Esophagus muscularis mucosa (tissue), 4 donors: ENCODE results near the gene SPAG17. TPM values are rescaled to one million over a fixed set of nuclear protein-coding genes. Genes with fewer than 3 reads are reported as not detected.

Source experiments
- DNase-seq: peaks from one replicate; pipeline ENCODE4 v3.0.0-alpha.2; 2017; ENCODE audit errors: extremely low spot score
- H3K27ac ChIP-seq, 4 donors: fragments of 200-600 bp; sonication (generic); replicated peaks in 1 of 4; 1 replicate in 3 of 4; 2 replicates in 1 of 4; pipeline ENCODE4 v1.5.1; 2016 to 2019; ENCODE audit warnings: mild to moderate bottlenecking in 1 of 4
- H3K27me3 ChIP-seq, 4 donors: fragments of 200-600 bp; sonication (generic); one replicate each; pipeline versions ENCODE4 v1.5.1 to v1.6.0; 2016 to 2019
- H3K36me3 ChIP-seq, 4 donors: fragments of 200-600 bp; sonication (generic); one replicate each; pipeline ENCODE4 v1.5.1; 2016 to 2019
- H3K4me1 ChIP-seq, 4 donors: fragments of 200-600 bp; sonication (generic); one replicate each; pipeline ENCODE4 v1.5.1; 2016 to 2019
- H3K4me3 ChIP-seq, 4 donors: fragments of 200-600 bp; sonication (generic); 1 replicate in 2 of 4; 2 replicates in 2 of 4; pipeline ENCODE4 v1.5.1; 2016 to 2019; ENCODE audit warnings: mild to moderate bottlenecking in 4 of 4, moderate library complexity in 1 of 4
- H3K9me3 ChIP-seq, 4 donors: fragments of 200-600 bp; sonication (generic); 1 replicate in 3 of 4; 2 replicates in 1 of 4; pipeline ENCODE4 v1.5.1; 2016 to 2019
- CTCF ChIP-seq, 3 experiments: fragments of 200-600 bp in 2 of 3; fragments of 450-650 bp in 1 of 3; sonication (generic) in 2 of 3; IDR thresholded peaks; one replicate each; pipeline ENCODE4 v1.5.1; 2017 to 2019; ENCODE audit warnings: antibody characterized with exemption in 3 of 3, mild to moderate bottlenecking in 2 of 3, moderate library complexity in 1 of 3
- EP300 ChIP-seq: sonication (generic); formaldehyde crosslinking; IDR thresholded peaks from one replicate; pipeline ENCODE4 v1.6.1; 2017; ENCODE audit warnings: antibody characterized with exemption
- POLR2A ChIP-seq: fragments of 450-650 bp; IDR thresholded peaks from one replicate; pipeline ENCODE4 v1.6.1; 2017; ENCODE audit warnings: antibody characterized with exemption, moderate library complexity, mild to moderate bottlenecking, low read depth
- POLR2AphosphoS5 ChIP-seq, 2 donors: sonication (generic); formaldehyde crosslinking; IDR thresholded peaks; one replicate each; pipeline ENCODE4 v1.6.1; 2017; ENCODE audit warnings: antibody characterized with exemption in 2 of 2
- WGBS: methylation state at CpG from one replicate; pipeline ENCODE4 v1.1.5; 2018; 5-methylcytosine and 5-hydroxymethylcytosine counted together
- intact Hi-C: fragments of 100-400 bp; cut with DNase I; formaldehyde crosslinking; loops from one replicate; pipeline ENCODE4 v1.15.1; 2023
- total RNA-seq, 4 donors: library from RNA; depleted of rRNA; stranded (reverse); fragments of >200 nt; gene quantifications; one replicate each; pipeline versions ENCODE4 v1.1.0 to v1.2.1, GENCODE V29; 2016

Gene SPAG17
- total RNA-seq, 4 donors from 2014 or later = 0.17 to 0.23 TPM; not detected in 2

- WGBS = 53% methylated on average over 1 of the region's 1 CpG
- no peaks in the 10 kb centered on the region for H3K9me3 ChIP-seq
- intact Hi-C loops = no loop called here
Observed at GRCh38 chr1:118021668-118022067, 163.4 kb downstream of the SPAG17 start.

GRCh38 chr1:118018060-118018459 is 167.0 kb downstream of the SPAG17 start:
- Histone ChIP-seq H3K4me3 (no peak overlapping the region), H3K9me3 (no peaks in the 10 kb centered on the region), H3K27me3 (no peaks in the 10 kb centered on the region), H3K4me1 (no peaks in the 10 kb centered on the region), H3K36me3 (no peaks in the 10 kb centered on the region), H3K27ac (no peak overlapping the region)
- 69% methylated on average over 1 of the region's 1 CpG for WGBS
- intact Hi-C loops = no loop called here
- TF ChIP-seq CTCF (IDR thresholded peaks at IDR 0.05) = no peak
- TF ChIP-seq POLR2AphosphoS5 (IDR thresholded peaks at IDR 0.05) = no peak
- TF ChIP-seq EP300 = no peak
- TF ChIP-seq POLR2A = no peak
- no peak for DNase-seq

More at GRCh38 chr1:118021668-118022067, 163.4 kb downstream of the SPAG17 start:
- Histone ChIP-seq H3K4me3 (no peak overlapping the region), H3K27ac (no peak overlapping the region), H3K27me3 (no peaks in the 10 kb centered on the region), H3K4me1 (no peaks in the 10 kb centered on the region), H3K36me3 (no peaks in the 10 kb centered on the region)
- no peak for TF ChIP-seq EP300
- DNase-seq = no peak

GRCh38 chr1:118013938-118014337 is 171.1 kb downstream of the SPAG17 start:
- no peaks in the 10 kb centered on the region for H3K27me3 ChIP-seq
- no peak overlapping the region for H3K27ac ChIP-seq
- TF ChIP-seq EP300 = no peak
- TF ChIP-seq POLR2A = no peak
- no peak for TF ChIP-seq POLR2AphosphoS5 (IDR thresholded peaks at IDR 0.05)
- no peak for TF ChIP-seq CTCF (IDR thresholded peaks at IDR 0.05)
- intact Hi-C loops = no loop called here
- H3K9me3 ChIP-seq = no peaks in the 10 kb centered on the region
- H3K4me1 ChIP-seq = no peaks in the 10 kb centered on the region
- no peak for DNase-seq
- no peak overlapping the region for H3K4me3 ChIP-seq
- no peaks in the 10 kb centered on the region for H3K36me3 ChIP-seq

- 86% methylated on average over 6 of the region's 6 CpGs for WGBS
- no peaks in the 10 kb centered on the region for H3K36me3 ChIP-seq
- intact Hi-C loops = no loop called here
- no peaks in the 10 kb centered on the region for H3K4me1 ChIP-seq
- H3K9me3 ChIP-seq = no peaks in the 10 kb centered on the region
- H3K27ac ChIP-seq = no peak overlapping the region
- DNase-seq = no peak
- no peak overlapping the region for H3K4me3 ChIP-seq
- H3K27me3 ChIP-seq = no peaks in the 10 kb centered on the region
- TF ChIP-seq POLR2AphosphoS5 (IDR thresholded peaks at IDR 0.05) = no peak
- no peak for TF ChIP-seq EP300
- TF ChIP-seq POLR2A = no peak
Observed at GRCh38 chr1:118013336-118013735, 171.7 kb downstream of the SPAG17 start.

- no peak for DNase-seq
- whole genome bisulfite sequencing = 92% methylated on average over 5 of the region's 6 CpGs
- Histone ChIP-seq H3K27ac (no peak overlapping the region), H3K36me3 (no peaks in the 10 kb centered on the region), H3K9me3 (no peaks in the 10 kb centered on the region), H3K27me3 (no peaks in the 10 kb centered on the region), H3K4me1 (no peaks in the 10 kb centered on the region), H3K4me3 (no peak overlapping the region)
- TF ChIP-seq CTCF (IDR thresholded peaks at IDR 0.05) = no peak
- no peak for TF ChIP-seq POLR2A
- TF ChIP-seq POLR2AphosphoS5 (IDR thresholded peaks at IDR 0.05) = no peak
- no peak for TF ChIP-seq EP300
- intact Hi-C loops = no loop called here
Observed at GRCh38 chr1:118012515-118013124, 172.4 kb downstream of the SPAG17 start.

- intact Hi-C loops = no loop called here
- Histone ChIP-seq H3K27ac (no peak overlapping the region), H3K36me3 (no peaks in the 10 kb centered on the region), H3K27me3 (no peaks in the 10 kb centered on the region), H3K4me3 (no peak overlapping the region), H3K4me1 (no peaks in the 10 kb centered on the region), H3K9me3 (no peaks in the 10 kb centered on the region)
- WGBS = 87% methylated on average over 7 of the region's 7 CpGs
- no peak for TF ChIP-seq POLR2AphosphoS5 (IDR thresholded peaks at IDR 0.05)
- no peak for TF ChIP-seq EP300
- DNase-seq = no peak
Observed at GRCh38 chr1:118008011-118008410, 177.0 kb downstream of the SPAG17 start.
